PC-3 (cell line): ENCODE results near the gene PCDHGB3.

Experiments used
- EZH2 ChIP-seq: fragments of 300-600 bp; sonication (generic); IDR thresholded peaks from one replicate; pipeline ENCODE4 v1.6.1; 2017; ENCODE audit warnings: antibody characterized with exemption, mild to moderate bottlenecking, low read length; ENCODE audit not compliant: unreplicated experiment
- TF ChIP-seq, protein P1 (sequence below): fragments of 300-600 bp; sonication (generic); conservative IDR thresholded peaks from 2 replicates; pipeline ENCODE4 v1.5.1; 2017; ENCODE audit warnings: antibody characterized with exemption, low read depth, mild to moderate bottlenecking, low read length

GRCh38 chr5:141413540-141414069 is 43.6 kb downstream of the PCDHGB3 start:
- TF ChIP-seq, protein P1, sequence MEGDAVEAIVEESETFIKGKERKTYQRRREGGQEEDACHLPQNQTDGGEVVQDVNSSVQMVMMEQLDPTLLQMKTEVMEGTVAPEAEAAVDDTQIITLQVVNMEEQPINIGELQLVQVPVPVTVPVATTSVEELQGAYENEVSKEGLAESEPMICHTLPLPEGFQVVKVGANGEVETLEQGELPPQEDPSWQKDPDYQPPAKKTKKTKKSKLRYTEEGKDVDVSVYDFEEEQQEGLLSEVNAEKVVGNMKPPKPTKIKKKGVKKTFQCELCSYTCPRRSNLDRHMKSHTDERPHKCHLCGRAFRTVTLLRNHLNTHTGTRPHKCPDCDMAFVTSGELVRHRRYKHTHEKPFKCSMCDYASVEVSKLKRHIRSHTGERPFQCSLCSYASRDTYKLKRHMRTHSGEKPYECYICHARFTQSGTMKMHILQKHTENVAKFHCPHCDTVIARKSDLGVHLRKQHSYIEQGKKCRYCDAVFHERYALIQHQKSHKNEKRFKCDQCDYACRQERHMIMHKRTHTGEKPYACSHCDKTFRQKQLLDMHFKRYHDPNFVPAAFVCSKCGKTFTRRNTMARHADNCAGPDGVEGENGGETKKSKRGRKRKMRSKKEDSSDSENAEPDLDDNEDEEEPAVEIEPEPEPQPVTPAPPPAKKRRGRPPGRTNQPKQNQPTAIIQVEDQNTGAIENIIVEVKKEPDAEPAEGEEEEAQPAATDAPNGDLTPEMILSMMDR, result no peak
- no peak for TF ChIP-seq EZH2
